ENCODE data around the gene ZSWIM8. TPM values are rescaled to one million over a fixed set of nuclear protein-coding genes. Genes with fewer than 3 reads are reported as not detected.
A peak's percentile ranks its signal among the peaks of the same experiment; 100 is the strongest.

ZSWIM8 gene
- total RNA-seq, 1 donor from 2014 or later, result 91.5 TPM

GRCh38 chr10:73840403-73841060 lies 55.1 kb downstream of the ZSWIM8 start:
- DNase-seq (ENCODE audit: low spot score), result no peak

GRCh38 chr10:73841061-73841421 lies 55.6 kb downstream of the ZSWIM8 start:
- DNase-seq (ENCODE audit: low spot score), result no peak

GRCh38 chr10:73841526-73842285 lies 56.3 kb downstream of the ZSWIM8 start:
- DNase-seq (ENCODE audit: low spot score), result no peak

- no peak for DNase-seq (ENCODE audit: low spot score)
These were observed 56.9 kb downstream of the ZSWIM8 start for GRCh38 chr10:73842349-73842748.

GRCh38 chr10:73843261-73843660 lies 57.9 kb downstream of the ZSWIM8 start:
- no peak for DNase-seq (ENCODE audit: low spot score)

- no peak for DNase-seq (ENCODE audit: low spot score)
These were observed 61.6 kb downstream of the ZSWIM8 start for GRCh38 chr10:73847031-73847430.

- DNase-seq (ENCODE audit: low spot score), result peak; percentile 93
These were observed 63.5 kb downstream of the ZSWIM8 start for GRCh38 chr10:73848821-73849489.

GRCh38 chr10:73850211-73850610 lies 64.8 kb downstream of the ZSWIM8 start:
- DNase-seq (ENCODE audit: low spot score), result no peak

GRCh38 chr10:73850863-73851461 lies 65.6 kb downstream of the ZSWIM8 start:
- DNase-seq (ENCODE audit: low spot score), result no peak

Other genes starting within 250 kb of the ZSWIM8 start
- gene USP54, start 194.3 kb upstream of the ZSWIM8 start, total RNA-seq, result 16.0 TPM
- gene MYOZ1, start 144.1 kb upstream of the ZSWIM8 start, total RNA-seq, result 0.58 TPM
- 0.10 TPM for gene SYNPO2L, start 129.6 kb upstream of the ZSWIM8 start, total RNA-seq
- 7.4 TPM for gene AGAP5, start 87.5 kb upstream of the ZSWIM8 start, total RNA-seq
- gene SEC24C, start 41.2 kb upstream of the ZSWIM8 start, total RNA-seq, result 65.5 TPM
- gene CHCHD1, start 3.6 kb upstream of the ZSWIM8 start, total RNA-seq, result 17.7 TPM
- gene NDST2, start 26.0 kb downstream of the ZSWIM8 start, total RNA-seq, result 41.6 TPM
- gene CAMK2G, start 88.9 kb downstream of the ZSWIM8 start, total RNA-seq, result 24.2 TPM
- gene PLAU, start 125.5 kb downstream of the ZSWIM8 start, total RNA-seq, result 64.7 TPM
- gene VCL, start 212.5 kb downstream of the ZSWIM8 start, total RNA-seq, result 129 TPM

Data from mesenteric fat pad (tissue), 1 donor.